NCI-H146 (cell line): Measurements from ENCODE around the gene MPST.
A peak's percentile ranks its signal among the peaks of the same experiment; 100 is the strongest.
"Not testable (repeated sequence)": the region's sequence is repeated elsewhere in the genome, so short reads cannot be mapped to it uniquely, and the experiment has no call there.

Experiments
- DNase-seq: peaks from one replicate; lab custom pipeline; 2025; lab: John Stamatoyannopoulos, UW

Gene MPST

GRCh38 chr22:37019309-37020191, at the start of gene MPST, which contains the start of gene TST:
TSS of gene MPST (plus strand) at chr22:37019742. CDS start at chr22:37019837, 95 bp downstream.
TSS of gene TST (minus strand) at chr22:37019447. CDS start at chr22:37018732, 715 bp downstream.
- DNase-seq, result peak; percentile 73

- no peak for DNase-seq
Observed at GRCh38 chr22:36971341-36972125, 48.0 kb upstream of the MPST start.

GRCh38 chr22:36976606-36977005, 42.9 kb upstream of the MPST start:
- DNase-seq, result no peak

- DNase-seq, result peak; percentile 13
Observed at GRCh38 chr22:36977401-36977861, 42.1 kb upstream of the MPST start.

- peak; percentile 66 for DNase-seq
Observed at GRCh38 chr22:36977947-36978660, 41.4 kb upstream of the MPST start.

GRCh38 chr22:36979016-36979910, 40.3 kb upstream of the MPST start:
- DNase-seq, result no peak

- DNase-seq, result no peak
Observed at GRCh38 chr22:36981247-36981775, 38.2 kb upstream of the MPST start.

- DNase-seq, result no peak
Observed at GRCh38 chr22:36982136-36982535, 37.4 kb upstream of the MPST start.

GRCh38 chr22:36985211-36985889, 34.2 kb upstream of the MPST start:
- no peak for DNase-seq

GRCh38 chr22:36986242-36986821, 33.2 kb upstream of the MPST start:
- no peak for DNase-seq

- no peak for DNase-seq
Observed at GRCh38 chr22:36988075-36988832, 31.3 kb upstream of the MPST start.

- DNase-seq, result not testable (repeated sequence)
Observed at GRCh38 chr22:36989012-36989411, 30.5 kb upstream of the MPST start.

GRCh38 chr22:36990457-36990856, 29.1 kb upstream of the MPST start:
- DNase-seq, result no peak

GRCh38 chr22:36991206-36991605, 28.3 kb upstream of the MPST start:
- no peak for DNase-seq

- DNase-seq, result no peak
Observed at GRCh38 chr22:36997746-36998145, 21.8 kb upstream of the MPST start.

- no peak for DNase-seq
Observed at GRCh38 chr22:36998620-36999351, 20.8 kb upstream of the MPST start.

GRCh38 chr22:36999463-36999862, 20.1 kb upstream of the MPST start:
- no peak for DNase-seq
